Medulla oblongata (tissue), 1 donor: ENCODE results near the gene KDM4F.

Experiments used
- DNase-seq: peaks from one replicate; pipeline ENCODE4 v3.0.0-alpha.2; 2015; ENCODE audit errors: extremely low spot score

KDM4F gene

DNA sequence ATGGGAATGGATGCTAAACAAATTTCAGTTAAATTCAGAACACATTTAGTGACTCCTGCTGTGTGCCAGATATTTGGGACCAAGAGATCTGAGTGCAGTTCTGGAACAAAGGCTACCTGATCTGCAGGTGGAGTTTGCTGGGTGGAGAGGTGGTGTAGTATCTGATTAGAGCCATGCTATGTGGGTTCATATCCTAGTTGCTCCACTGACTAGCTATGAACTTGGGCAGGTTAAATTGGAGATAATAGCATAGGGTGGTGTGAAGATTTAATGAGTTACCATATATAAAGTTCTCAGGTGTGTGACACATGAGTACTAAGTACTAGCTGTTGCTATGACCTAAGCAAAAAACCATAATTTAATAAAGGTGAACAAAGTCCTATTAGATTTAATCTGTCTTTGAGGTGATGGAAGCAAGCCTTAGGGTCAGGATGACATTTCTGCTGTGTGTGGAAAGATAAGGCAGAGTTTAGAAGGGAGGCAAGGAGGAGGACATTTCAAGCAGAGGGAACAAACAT is 42.5 kb downstream of the KDM4F start:
- no peak for DNase-seq

DNA sequence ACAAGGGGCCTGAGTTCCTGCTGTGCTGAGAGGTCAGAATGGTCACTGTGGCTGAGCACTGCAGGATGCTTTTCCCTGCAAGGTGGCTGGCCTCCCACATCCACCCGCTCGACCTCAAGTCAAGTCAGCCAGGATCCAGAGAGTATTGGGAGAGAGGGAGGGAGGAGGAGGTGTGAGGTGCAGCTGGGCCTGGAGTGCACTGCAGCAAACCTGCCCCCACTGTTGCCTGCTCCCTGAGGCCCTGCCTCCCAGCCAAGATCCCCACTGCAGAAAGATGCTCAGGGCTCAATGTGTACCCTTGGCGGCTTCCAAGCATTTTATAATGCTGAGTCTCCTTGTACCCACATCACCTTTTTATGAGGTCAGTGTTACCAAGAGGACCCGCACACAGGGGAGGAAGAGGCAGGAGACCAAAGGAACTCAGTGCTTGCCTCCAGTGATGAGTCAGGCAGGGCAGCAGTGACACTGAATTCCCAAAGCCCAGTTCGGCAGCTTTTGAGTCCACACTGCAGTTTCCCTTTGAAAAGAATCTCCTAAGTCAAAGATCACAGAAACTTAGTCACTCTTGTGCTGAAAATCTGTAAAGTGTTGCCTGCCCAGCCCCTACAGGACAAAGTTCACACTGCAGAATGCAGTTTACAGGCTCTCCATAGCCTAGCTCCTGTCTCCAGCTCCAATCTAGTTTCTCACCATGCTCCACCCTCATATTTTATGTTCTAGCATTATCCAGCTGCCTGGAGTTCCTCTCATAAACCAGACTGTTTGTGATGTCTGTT is 43.5 kb downstream of the KDM4F start:
- DNase-seq = no peak

DNA sequence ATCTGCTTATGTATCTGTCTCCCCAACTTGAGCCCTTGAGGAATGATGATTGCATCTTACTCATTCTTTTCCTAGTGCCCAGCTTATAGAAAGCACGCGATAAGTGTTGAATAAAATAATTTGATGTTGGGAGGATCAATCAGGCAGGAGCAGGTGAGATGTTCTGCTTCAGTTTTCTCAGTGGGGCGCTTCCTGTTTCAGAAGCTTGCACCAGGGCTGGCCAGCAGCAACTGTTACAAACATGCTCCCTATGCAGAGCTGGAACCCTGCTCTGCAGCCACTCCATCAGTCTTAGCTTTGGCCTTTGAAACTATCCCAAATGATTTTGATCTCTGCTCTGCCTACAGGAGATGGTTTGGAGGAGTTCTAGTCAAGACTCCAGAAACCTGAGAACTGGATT is 44.3 kb downstream of the KDM4F start:
- DNase-seq = no peak

DNA sequence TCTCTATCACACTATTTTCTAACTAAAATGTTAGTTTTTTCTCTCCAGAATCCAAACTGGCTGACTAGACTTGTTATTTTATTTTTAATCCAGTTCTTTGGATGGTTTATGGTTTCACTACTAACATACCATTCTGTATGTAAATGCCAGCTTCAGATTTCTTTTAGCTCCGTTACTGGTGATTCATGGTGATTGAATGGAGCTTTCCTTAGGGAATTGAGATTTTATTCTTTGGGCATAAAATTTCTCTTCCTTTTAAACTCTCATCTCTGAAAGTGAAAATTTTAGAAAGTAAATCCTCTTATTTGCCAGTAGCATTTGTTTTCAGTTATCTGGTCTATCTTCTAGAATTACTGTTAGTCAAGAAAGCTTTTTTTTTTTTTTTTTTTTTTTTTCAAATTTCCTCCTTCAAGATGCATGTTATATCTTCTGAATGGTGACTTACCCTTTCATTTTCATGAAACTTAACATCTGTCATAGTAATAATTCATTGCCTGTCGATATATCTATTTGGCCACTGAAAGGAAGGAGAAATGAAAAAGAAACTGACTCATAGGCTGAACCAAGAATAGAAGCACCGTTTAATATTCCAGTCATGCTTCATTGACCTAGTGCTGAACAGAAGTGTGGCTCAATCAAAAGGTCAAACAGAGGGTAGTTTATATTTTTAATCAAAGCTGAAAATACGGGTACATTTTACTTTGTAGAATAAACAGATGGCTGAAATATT is 46.8 kb downstream of the KDM4F start:
- DNase-seq = peak; percentile 56

DNA sequence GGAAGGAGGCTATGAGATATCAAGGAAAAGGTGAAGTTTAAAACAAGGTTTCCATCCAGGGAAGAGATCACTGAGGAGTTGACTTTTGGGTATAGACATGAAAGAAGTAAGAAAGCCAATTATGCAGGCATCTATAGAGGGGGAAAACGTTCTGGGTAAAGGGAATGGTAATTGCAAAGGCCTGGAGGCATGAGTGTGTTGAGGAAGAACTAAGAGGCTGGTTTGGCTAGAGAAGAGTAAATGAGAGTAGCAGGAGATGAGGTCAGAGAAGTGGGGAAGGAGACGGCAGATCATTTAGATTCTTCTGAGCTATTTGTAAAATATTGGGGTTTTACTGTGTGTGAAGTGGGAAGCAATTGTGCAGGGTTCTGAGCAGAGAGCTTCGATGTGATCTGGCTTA is 48.0 kb downstream of the KDM4F start:
- no peak for DNase-seq

DNA sequence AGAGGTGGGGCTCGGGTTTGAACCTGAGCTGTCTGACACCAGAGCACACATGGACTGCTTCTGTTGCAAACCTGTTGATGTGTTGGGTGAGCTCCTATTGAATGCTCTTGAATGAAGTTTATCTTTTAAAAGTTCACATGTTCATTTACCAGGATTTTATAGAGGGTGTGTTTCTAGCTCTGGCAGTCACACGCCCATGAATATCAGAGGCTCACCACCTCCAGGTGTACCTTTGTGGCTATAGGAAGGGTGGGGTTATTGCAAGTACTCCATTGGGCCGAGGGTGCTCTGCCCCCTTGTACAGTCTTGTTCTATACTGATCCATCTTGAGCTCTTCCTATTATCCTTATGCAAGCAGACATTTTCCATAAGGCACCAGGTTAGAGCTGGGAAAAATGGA is 49.6 kb downstream of the KDM4F start:
- DNase-seq = no peak

DNA sequence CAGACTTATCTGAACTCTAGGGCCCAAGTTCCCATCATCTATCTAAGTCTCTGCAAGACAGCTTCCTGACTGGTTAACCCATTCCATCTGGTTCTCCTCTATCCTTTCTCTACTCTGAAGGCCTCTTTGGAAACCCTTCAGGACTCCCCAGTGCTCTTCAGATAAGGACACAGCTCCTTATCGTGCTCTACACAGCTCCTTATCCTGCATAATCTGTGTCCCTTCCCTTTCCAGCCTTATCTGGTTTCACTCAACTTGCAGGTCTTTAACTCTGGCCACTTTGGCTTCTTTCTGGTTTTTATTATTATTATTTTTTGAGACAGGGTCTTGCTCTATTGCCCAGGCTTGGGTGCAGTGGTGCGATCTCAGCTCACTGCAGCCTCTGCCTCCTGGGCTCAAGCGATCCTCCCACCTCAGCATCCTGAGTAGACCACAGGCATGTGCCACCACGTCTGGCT is 51.0 kb downstream of the KDM4F start:
- DNase-seq = no peak
